Activated naive CD4-positive, alpha-beta T cell treated with anti-CD3 and anti-CD28 coated beads for 36 hours (primary cell): ENCODE results near the gene TRIM26. TPM values are rescaled to one million over a fixed set of nuclear protein-coding genes. Genes with fewer than 3 reads are reported as not detected.
A peak's percentile ranks its signal among the peaks of the same experiment; 100 is the strongest.
"Not testable (repeated sequence)": the region's sequence is repeated elsewhere in the genome, so short reads cannot be mapped to it uniquely, and the experiment has no call there.

ENCODE experiments used
- CTCF ChIA-PET: fragments of 350-600 bp; sonication (Branson Sonifier 250); formaldehyde crosslinking; loops from one replicate; lab custom pipeline; 2021; ENCODE audit warnings: antibody characterized with exemption; lab: Charles Lee
- DNase-seq: peaks from one replicate; pipeline ENCODE4 v3.0.0-alpha.2; 2020
- H3K27ac Mint-ChIP-seq: one replicate; pipeline ENCODE4 v1.8.0; 2021; ENCODE audit warnings: mild to moderate bottlenecking, mixed read lengths
- H3K27me3 Mint-ChIP-seq: one replicate; pipeline ENCODE4 v1.8.0; 2021; ENCODE audit warnings: low read depth, mixed read lengths
- H3K36me3 Mint-ChIP-seq: one replicate; pipeline ENCODE4 v1.8.0; 2021; ENCODE audit warnings: low read depth, mixed read lengths
- H3K4me1 Mint-ChIP-seq: one replicate; pipeline ENCODE4 v1.8.0; 2021; ENCODE audit warnings: low read depth, mixed read lengths
- H3K4me3 Mint-ChIP-seq: one replicate; pipeline ENCODE4 v1.8.0; 2021; ENCODE audit warnings: mild to moderate bottlenecking, moderate library complexity, mixed read lengths
- H3K9me3 Mint-ChIP-seq: one replicate; pipeline ENCODE4 v1.8.0; 2021; ENCODE audit warnings: mixed read lengths
- intact Hi-C: fragments of 100-400 bp; cut with micrococcal nuclease; formaldehyde crosslinking; loops from one replicate; pipeline ENCODE4 v1.15.1; 2023
- total RNA-seq, 2 experiments: library from RNA; stranded (reverse); gene quantifications; one replicate each; pipeline ENCODE4 v1.2.3, GENCODE V29; 2021

TRIM26 gene
- total RNA-seq, 2 experiments from 2014 or later, result 36.8 to 38.7 TPM

- Mint-ChIP-seq H3K27ac (peak overlapping the region; percentile 77), H3K4me3 (no peak overlapping the region), H3K9me3 (peaks cover 13% of the 10 kb centered on the region), H3K4me1 (peaks cover 15% of the 10 kb centered on the region), H3K27me3 (no peaks in the 10 kb centered on the region), H3K36me3 (peaks cover 5% of the 10 kb centered on the region)
- CTCF ChIA-PET, result interaction anchor here (1.0 to 2.7 kb wide), 6 partner anchors 8 to 225 kb away, joined by 3 to 24 read pairs (median 5); no protein-coding TSS in a partner anchor
- intact Hi-C loops, result no loop called here
- no peak for DNase-seq
These were observed 14.1 kb upstream of the TRIM26 start for GRCh38 chr6:30227242-30227722.

- intact Hi-C loops, result no loop called here
- CTCF ChIA-PET, result no interaction called here
- peaks cover 5% of the 10 kb centered on the region for H3K36me3 Mint-ChIP-seq
- no peak for DNase-seq
- H3K4me1 Mint-ChIP-seq, result peaks cover 12% of the 10 kb centered on the region
- no peaks in the 10 kb centered on the region for H3K27me3 Mint-ChIP-seq
- H3K9me3 Mint-ChIP-seq, result peaks cover 13% of the 10 kb centered on the region
- no peak overlapping the region for H3K4me3 Mint-ChIP-seq
- H3K27ac Mint-ChIP-seq, result no peak overlapping the region
These were observed 10.1 kb upstream of the TRIM26 start for GRCh38 chr6:30223339-30223738.

- H3K36me3 Mint-ChIP-seq, intact Hi-C loops, H3K4me3 Mint-ChIP-seq, H3K27ac Mint-ChIP-seq, DNase-seq, H3K27me3 Mint-ChIP-seq, H3K4me1 Mint-ChIP-seq: not testable (repeated sequence)
- CTCF ChIA-PET, result interaction anchor here (1.2 kb wide), 1 partner anchor 8 kb away, joined by 3 read pairs; the partner anchor contains the start of gene TRIM26
- H3K9me3 Mint-ChIP-seq, result peaks cover 13% of the 10 kb centered on the region
These were observed 8.8 kb upstream of the TRIM26 start for GRCh38 chr6:30221956-30222355.

DNA sequence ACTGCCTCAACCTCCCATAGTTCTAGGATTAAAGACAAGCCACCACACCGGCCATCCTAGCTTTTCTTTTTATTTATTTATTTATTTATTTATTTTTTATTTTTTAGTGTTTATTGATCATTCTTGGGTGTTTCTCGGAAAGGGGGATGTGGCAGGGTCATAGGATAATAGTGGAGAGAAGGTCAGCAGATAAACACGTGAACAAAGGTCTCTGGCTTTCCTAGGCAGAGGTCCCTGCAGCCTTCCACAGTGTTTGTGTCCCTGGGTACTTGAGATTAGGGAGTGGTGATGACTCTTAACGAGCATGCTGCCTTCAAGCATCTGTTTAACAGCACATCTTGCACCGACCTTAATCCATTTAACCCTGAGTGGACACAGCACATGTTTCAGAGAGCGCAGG lies 8.2 kb upstream of the TRIM26 start:
- H3K9me3 Mint-ChIP-seq, result peaks cover 13% of the 10 kb centered on the region
- H3K27ac Mint-ChIP-seq, intact Hi-C loops, H3K4me1 Mint-ChIP-seq, H3K36me3 Mint-ChIP-seq, H3K4me3 Mint-ChIP-seq, DNase-seq, H3K27me3 Mint-ChIP-seq: not testable (repeated sequence)
- CTCF ChIA-PET, result interaction anchor here (3.6 kb wide), 1 partner anchor 176 kb away, joined by 13 read pairs; no protein-coding TSS in a partner anchor

DNA sequence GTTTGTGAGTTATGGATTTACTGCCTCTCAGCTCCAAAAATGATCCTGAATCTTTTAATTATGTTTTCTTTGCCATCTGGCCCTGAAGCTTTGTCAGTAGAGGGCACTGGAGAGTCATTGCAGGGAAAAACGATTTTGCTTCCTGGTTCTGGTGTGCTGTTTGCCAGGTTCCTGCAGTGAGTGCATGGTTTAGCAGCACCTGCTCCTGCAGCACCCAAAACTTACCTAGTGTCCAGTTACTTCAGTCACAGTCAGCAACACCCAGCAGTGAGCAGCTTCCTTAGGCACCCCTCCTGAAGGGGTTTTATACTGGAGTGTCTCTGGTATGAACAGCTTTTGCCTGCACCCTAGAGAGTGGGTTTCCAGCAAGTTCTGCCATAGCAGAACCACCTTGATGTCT lies 6.0 kb upstream of the TRIM26 start:
- intact Hi-C loops, result loop anchor here (1.0 kb wide), 2 partner anchors 130 to 178 kb away; no protein-coding TSS in a partner anchor
- H3K4me1 Mint-ChIP-seq, result peaks cover 4% of the 10 kb centered on the region
- no peaks in the 10 kb centered on the region for H3K27me3 Mint-ChIP-seq
- DNase-seq, result peak; percentile 73
- H3K9me3 Mint-ChIP-seq, result peaks cover 12% of the 10 kb centered on the region
- CTCF ChIA-PET, result interaction anchor here (0.5 to 3.6 kb wide), 24 partner anchors 8 to 755 kb away, joined by 3 to 24 read pairs (median 4); partner anchors contain the start of gene TRIM39
- no peak overlapping the region for H3K4me3 Mint-ChIP-seq
- no peak overlapping the region for H3K27ac Mint-ChIP-seq
- H3K36me3 Mint-ChIP-seq, result peaks cover 5% of the 10 kb centered on the region

GRCh38 chr6:30216096-30216495 lies 2.9 kb upstream of the TRIM26 start:
- Mint-ChIP-seq H3K36me3 (peaks cover 6% of the 10 kb centered on the region), H3K27me3 (no peaks in the 10 kb centered on the region), H3K4me1 (peaks cover 16% of the 10 kb centered on the region), H3K27ac (no peak overlapping the region), H3K9me3 (no peaks in the 10 kb centered on the region), H3K4me3 (no peak overlapping the region)
- intact Hi-C loops, result no loop called here
- DNase-seq, result no peak
- CTCF ChIA-PET, result interaction anchor here (0.7 to 1.6 kb wide), 9 partner anchors 11 to 184 kb away, joined by 3 to 6 read pairs (median 3); no protein-coding TSS in a partner anchor

DNA sequence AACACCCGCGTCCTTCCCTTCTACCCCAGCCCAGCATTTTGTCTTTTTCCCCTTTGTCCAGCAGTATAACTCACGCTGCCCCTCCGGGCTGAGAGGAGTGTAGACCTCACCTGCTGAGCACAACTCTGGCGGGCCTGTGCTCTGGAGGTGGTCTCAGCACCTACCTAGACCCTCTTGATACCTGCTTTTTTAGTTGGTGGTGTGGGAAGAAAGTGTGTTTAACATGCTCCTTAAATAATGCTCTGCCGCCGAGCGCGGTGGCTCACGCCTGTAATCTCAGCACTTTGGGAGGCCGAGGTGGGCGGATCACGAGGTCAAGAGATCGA lies 1.4 kb upstream of the TRIM26 start:
- Mint-ChIP-seq H3K4me3 (peak overlapping the region; percentile 94), H3K27me3 (no peaks in the 10 kb centered on the region), H3K27ac (peak overlapping the region; percentile 99), H3K36me3 (peaks cover 10% of the 10 kb centered on the region), H3K9me3 (no peaks in the 10 kb centered on the region), H3K4me1 (peaks cover 28% of the 10 kb centered on the region)
- intact Hi-C loops, result loop anchor here (5.0 kb wide), 2 partner anchors 272 to 508 kb away; partner anchors contain the start of genes HLA-A and TUBB
- DNase-seq, result no peak
- CTCF ChIA-PET, result no interaction called here

- intact Hi-C loops, result loop anchor here (1.0 to 5.0 kb wide), 9 partner anchors 45 to 508 kb away; partner anchors contain the start of genes HLA-A, MRPS18B, PPP1R10 and PPP1R11
- no peaks in the 10 kb centered on the region for H3K9me3 Mint-ChIP-seq
- peak overlapping the region; percentile 94 for H3K4me3 Mint-ChIP-seq
- H3K27ac Mint-ChIP-seq, result peak overlapping the region; percentile 99
- no peaks in the 10 kb centered on the region for H3K27me3 Mint-ChIP-seq
- peaks cover 31% of the 10 kb centered on the region for H3K4me1 Mint-ChIP-seq
- H3K36me3 Mint-ChIP-seq, result peaks cover 10% of the 10 kb centered on the region
- CTCF ChIA-PET, result interaction anchor here (0.9 kb wide), 1 partner anchor 8 kb away, joined by 3 read pairs; no protein-coding TSS in a partner anchor
- DNase-seq, result peak; percentile 82
These were observed 901 bp upstream of the TRIM26 start for GRCh38 chr6:30213957-30214656.

DNA sequence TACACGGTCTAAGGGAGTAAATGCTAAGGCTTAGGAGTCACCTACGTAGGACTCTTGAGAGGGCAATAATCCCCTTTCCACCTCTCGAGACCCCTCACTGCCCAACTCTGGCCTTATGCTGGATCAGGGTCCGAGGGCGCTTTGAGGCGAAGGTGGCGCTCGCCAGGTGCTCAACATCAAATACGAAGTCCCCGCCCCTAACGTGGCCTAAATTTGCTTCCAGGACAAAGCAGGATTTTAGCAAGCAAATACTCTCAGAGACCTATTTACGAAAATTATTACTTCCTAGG lies 406 bp upstream of the TRIM26 start:
- H3K27me3 Mint-ChIP-seq, result no peaks in the 10 kb centered on the region
- no peaks in the 10 kb centered on the region for H3K9me3 Mint-ChIP-seq
- intact Hi-C loops, result loop anchor here (1.0 to 5.0 kb wide), 9 partner anchors 46 to 509 kb away; partner anchors contain the start of genes HLA-A, MRPS18B, PPP1R10 and PPP1R11
- H3K36me3 Mint-ChIP-seq, result peaks cover 10% of the 10 kb centered on the region
- H3K4me1 Mint-ChIP-seq, result peaks cover 36% of the 10 kb centered on the region
- CTCF ChIA-PET, result interaction anchor here (0.9 kb wide), 1 partner anchor 9 kb away, joined by 3 read pairs; no protein-coding TSS in a partner anchor
- DNase-seq, result no peak
- peak overlapping the region; percentile 99 for H3K27ac Mint-ChIP-seq
- H3K4me3 Mint-ChIP-seq, result peak overlapping the region; percentile 94

DNA sequence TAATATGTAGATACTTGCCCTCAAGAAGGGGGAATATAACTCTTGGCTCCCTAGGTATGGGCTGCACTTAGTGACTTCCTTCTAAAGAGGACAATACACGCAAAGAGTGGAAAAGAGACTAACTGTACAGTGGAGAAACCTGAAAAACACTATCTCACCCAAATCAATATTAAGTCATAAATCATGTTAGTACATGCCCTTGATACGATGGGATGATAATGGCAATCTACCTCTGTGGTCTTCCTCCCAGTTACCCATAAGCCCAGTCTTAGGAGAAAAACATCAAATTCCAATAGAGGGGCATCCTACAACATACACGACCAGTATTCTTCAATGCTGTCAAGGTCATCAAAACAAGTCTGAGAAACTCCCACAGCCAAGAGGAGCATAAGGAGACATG lies 1.3 kb downstream of the TRIM26 start:
- Mint-ChIP-seq H3K27ac (peak overlapping the region; percentile 99), H3K36me3 (peaks cover 11% of the 10 kb centered on the region), H3K9me3 (no peaks in the 10 kb centered on the region), H3K27me3 (no peaks in the 10 kb centered on the region), H3K4me3 (peak overlapping the region; percentile 94), H3K4me1 (peaks cover 51% of the 10 kb centered on the region)
- DNase-seq, result no peak
- CTCF ChIA-PET, result interaction anchor here (1.2 to 2.2 kb wide), 2 partner anchors 7 to 15 kb away, joined by 4 to 5 read pairs; no protein-coding TSS in a partner anchor
- intact Hi-C loops, result loop anchor here (2.0 to 5.0 kb wide), 3 partner anchors 113 to 510 kb away; partner anchors contain the start of genes HLA-A and TUBB

DNA sequence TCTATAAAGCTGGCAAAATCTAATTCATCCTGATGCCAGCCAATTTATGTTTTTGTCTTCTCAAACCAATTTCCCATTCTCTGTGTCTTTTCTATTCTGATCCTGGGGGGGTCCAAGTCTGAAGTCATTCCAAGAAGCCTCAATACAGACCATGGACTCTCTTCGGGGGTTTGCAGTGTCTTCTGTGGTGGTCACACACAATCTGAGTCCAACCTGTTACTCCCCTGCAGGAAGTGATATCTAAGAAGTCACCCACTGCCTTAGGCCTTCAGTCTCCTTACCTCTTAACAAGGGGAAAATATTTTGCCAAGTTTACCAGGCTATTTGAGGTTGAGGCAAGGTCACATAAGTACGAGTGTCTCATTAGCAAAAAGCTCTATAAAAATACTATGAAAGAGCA lies 1.9 kb downstream of the TRIM26 start:
- Mint-ChIP-seq H3K4me1 (peaks cover 57% of the 10 kb centered on the region), H3K4me3 (peak overlapping the region; percentile 94), H3K27me3 (no peaks in the 10 kb centered on the region), H3K27ac (no peak overlapping the region), H3K9me3 (no peaks in the 10 kb centered on the region), H3K36me3 (peaks cover 11% of the 10 kb centered on the region)
- intact Hi-C loops, result loop anchor here (5.0 kb wide), 2 partner anchors 269 to 511 kb away; partner anchors contain the start of genes HLA-A and TUBB
- no peak for DNase-seq
- CTCF ChIA-PET, result interaction anchor here (0.6 to 2.2 kb wide), 2 partner anchors 8 to 868 kb away, joined by 4 to 5 read pairs; no protein-coding TSS in a partner anchor

GRCh38 chr6:30207619-30208295 lies 5.4 kb downstream of the TRIM26 start:
- intact Hi-C loops, result no loop called here
- Mint-ChIP-seq H3K27me3 (no peaks in the 10 kb centered on the region), H3K9me3 (no peaks in the 10 kb centered on the region), H3K4me1 (peaks cover 70% of the 10 kb centered on the region), H3K4me3 (no peak overlapping the region), H3K27ac (no peak overlapping the region), H3K36me3 (peaks cover 12% of the 10 kb centered on the region)
- no peak for DNase-seq
- CTCF ChIA-PET, result no interaction called here
